HG02623 (cell line): ENCODE data around the gene GALNT9.

Experiments used
- ATAC-seq: cut with Tn5 transposase; IDR thresholded peaks from one replicate; pipeline ENCODE4 v1.9.1; 2021; ENCODE audit warnings: moderate library complexity; ENCODE audit not compliant: unreplicated experiment

Gene GALNT9

DNA sequence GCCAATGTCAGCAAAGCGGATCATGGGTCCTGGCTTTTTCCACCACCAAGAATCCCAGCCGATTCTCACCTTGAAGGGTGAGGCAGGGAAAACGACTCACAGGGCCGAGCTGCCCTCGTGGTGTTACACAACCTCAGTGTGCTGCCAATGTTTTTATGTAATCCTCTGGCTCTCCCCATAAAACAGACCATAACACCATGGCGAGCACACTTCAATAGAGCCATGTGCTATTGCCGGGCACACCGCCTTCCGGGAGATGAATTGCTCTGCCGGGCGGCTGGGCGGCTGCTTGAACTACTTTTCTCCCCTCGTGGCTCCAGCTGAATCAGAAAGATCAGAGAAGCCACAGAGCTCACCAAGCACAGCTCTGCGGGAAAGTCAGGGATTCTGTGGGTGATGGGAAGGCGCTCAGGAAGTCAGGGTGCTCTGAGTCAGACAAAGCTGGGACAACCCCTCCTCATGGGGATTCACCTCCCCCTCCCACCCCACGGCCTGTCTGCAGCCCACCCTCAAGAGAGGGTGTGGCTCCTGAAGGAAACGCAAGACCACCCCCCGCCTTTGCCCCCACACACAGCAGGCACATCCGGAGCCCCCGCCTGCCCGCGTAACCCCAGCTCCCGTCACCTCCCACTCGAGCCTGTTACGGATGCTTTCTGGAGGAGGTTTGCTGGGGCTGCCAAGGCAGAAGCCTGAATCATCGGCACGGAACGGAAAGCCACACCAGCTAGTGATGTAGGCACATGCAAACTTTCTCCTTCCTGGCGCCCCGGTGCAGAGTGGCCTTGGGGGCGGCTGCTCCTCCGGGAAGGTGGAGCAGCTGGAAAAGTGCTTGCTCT, 1.8 kb downstream of the GALNT9 start:
- ATAC-seq = no peak

DNA sequence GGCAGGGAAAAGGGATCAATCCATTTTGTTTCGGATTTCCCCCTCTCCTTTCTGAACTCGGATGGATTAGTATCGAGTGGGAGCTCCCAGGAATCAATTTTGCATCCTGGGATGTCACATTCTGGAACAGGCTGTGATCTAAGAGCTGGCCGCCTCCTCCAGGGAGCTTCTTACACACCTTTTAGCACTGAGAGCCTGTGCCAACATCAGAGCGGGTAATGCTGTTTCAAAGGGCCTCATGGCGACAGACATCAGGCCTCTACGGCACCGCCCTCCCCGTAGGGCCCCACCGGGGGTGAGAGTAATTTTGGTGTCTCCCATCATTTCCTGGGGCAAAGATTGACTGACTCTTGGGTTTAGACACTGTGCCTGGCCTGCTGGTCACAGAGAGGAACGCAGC, 2.7 kb downstream of the GALNT9 start:
- ATAC-seq = no peak

DNA sequence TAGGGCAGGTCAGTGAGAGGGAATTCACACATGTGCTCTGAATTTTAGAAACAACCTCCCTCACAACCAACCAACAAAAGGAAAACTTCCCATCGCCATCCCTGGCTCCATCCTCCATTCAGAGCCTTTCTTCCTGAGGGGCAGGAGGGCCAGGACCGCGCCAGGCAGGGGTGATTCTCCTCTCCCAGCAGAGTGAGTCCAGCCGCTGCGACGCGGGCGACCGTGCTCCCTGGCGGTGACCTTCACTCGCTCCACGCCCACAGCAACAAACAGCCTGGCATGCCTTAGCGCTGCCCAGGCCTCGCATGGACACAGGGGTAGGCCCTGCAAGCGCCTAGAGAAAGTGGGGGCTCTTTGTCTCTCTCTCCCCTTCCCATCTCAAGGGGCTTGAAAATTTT, 3.7 kb downstream of the GALNT9 start:
- ATAC-seq = no peak

DNA sequence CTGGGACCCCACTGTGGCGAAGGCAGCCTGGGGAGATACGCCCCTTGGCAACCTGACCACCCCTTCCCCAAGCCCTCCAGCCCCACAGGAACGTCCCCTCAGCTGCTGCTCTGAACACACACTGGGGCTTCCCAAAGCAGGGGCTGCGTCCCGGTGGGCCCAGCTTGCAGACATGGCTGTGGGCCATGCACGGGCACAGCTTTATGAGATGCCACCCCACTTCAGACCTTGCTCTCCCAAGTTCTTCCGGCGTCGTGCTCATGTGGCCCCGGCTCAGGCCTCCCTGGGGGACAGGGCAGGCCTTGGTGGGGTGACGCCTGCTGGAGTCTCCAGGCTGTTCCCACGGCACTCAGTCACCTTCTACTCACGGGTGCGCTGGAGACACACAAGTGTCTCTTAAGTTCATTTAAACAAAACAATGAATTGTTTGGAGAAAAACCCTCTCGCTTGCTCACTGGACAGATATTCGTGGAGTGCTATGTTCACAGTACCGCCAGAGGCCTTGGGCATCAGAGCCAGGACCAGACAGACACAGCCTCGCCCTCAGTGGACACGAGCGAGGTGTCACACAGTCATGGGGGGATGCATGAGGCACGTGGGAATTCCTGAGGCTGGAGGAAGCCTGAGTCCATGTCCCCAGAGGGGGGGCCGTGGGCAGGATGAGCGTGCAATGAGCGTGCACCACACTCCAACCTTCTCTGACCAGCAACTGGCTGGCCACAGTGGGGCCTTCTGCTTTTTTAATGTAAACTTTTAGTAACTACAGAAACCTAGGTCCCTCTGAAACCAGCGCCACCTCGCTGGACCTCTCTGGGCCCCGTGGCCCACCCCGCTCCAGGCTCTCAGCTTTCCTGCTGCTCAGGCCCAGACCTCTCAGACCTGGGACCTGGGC, 4.3 kb downstream of the GALNT9 start:
- no peak for ATAC-seq

DNA sequence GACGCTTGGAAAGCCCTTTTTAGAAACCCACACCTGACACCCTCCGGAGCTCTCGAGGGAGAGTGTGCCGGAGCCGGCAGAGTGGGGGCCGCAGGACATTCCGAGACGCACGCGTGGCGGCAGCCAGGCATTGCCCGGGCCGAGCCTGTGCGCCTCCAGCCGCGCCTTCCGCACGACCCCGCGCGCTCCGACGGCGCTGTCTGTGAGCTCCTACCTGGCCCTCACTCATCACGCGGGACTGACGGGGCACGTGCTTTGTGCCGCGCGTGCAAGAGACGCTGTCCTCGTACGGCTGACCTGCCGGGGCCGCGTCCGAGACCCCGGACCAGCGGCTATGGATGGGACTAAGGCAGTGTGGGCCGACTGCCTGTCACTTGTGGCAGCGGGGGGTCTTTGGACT, 5.2 kb downstream of the GALNT9 start:
- no peak for ATAC-seq

DNA sequence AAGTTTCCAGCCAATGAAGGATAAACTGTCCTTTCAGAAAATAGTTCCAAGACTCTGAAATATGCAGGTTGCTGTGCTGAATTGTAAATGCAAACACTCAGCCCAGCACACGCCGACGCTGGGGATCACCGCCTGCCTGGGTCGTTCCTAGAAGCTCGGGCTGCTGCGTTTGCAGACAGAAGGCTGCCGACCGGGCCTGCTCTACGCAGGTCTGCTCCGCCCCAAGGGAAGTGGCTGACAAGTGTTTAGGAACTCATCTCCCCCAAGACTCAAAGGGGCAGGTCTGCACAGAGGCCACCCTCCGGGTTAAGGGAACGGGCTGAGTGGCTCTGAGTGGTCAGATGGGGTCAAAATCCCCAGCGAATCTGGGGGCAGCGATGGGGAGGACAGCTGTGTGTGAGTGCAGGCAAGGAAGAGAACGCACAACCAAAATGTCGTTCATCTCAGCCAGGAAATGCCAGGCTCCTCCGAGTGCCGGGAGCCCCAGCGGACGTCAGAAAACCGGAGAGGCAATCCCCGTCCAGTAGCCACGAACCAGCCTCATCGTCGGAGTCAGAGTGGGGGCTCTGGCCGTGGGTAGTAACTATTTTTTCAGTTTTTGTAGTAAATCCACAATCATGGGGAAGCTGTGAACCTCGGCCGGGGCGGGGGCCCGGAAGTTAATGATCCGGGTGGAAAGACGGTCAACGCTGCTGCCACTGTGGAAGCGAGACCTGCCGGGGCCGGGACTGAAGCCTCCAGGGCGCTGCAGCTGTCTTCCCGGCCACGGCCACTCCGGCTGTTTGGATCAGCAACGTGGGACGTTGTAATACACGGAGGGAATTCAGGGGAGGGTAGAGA, 6.0 kb downstream of the GALNT9 start:
- ATAC-seq = no peak

DNA sequence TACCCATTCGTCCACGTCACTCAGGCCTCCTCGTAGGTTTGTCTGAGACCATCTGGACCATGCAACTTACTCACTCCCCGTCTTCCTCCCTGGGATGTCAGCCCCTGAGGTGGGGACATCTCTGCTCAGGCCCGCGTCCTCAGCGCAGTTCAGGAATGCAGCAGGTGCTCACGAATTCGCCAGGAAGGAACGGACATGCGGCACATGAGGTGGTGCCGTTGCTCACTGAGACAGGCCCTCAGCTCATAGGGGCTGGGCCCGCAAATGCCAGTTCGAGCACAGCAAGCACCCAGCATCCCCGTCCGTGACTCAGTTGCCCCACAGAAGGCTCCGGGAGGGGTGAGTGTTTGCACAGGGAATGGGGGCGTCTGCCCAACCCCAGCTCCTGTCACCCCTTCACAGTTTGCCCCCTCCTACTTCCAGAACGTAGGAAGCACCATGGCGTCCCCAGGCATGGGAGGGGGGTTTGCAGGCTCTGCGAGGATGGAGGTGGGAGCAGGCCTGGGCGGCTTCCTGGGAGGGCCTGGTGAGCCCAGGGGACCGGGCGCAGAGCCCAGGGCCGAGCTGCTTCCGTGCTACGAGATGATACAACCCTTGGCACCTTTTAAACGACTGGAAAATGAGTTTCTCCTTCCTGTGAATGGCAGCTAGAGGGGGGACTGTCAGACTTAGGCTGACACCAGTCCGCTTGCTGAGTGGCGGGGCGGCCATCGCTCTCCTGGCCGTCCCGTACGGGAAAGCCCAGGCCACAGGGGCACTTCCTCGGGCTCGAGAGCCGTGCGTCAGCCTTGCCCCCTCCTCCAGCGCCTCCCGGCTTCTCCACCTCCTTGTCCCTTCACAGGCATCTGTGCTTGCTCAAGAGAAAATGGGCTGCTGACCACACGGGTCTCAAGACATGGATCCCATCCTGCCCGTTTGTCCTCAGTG, 6.9 kb downstream of the GALNT9 start:
- no peak for ATAC-seq

DNA sequence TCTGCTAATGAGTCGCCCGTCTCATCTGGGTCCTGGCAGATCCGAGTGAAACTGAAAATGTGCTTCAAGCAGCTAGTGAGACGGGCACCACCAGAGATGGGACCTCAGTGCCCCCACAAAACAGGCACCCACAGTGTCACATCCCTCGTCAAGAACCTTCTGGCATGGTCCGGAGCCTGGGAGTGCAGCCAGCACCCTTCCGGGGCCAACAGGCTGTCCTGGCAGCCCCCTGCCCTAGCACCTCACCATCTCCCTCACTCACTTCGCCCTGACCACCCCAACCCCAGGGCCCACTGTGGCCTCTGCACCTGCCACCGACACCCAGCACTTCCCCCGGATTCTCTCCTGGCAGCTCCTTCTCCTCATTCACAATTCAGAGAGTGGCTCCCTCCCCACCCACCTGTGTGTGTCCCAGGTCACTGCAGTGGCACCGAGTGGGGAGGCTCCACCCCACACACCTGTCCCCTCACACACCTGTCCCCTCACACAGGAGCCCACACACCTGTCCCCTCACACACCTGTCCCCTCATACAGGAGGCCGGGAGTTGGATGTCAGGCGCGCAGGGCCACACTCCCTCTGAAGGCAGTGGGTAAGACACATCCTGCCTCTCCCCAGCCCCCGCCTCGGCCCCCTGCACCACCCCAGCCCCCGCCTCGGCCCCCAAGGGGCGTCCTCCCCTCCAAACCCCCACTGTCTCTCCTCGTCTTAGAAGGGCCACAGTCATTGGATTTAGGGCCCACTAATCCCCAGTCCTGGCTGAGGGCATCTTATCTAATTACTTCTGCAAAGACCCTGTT, 7.9 kb downstream of the GALNT9 start:
- no peak for ATAC-seq

DNA sequence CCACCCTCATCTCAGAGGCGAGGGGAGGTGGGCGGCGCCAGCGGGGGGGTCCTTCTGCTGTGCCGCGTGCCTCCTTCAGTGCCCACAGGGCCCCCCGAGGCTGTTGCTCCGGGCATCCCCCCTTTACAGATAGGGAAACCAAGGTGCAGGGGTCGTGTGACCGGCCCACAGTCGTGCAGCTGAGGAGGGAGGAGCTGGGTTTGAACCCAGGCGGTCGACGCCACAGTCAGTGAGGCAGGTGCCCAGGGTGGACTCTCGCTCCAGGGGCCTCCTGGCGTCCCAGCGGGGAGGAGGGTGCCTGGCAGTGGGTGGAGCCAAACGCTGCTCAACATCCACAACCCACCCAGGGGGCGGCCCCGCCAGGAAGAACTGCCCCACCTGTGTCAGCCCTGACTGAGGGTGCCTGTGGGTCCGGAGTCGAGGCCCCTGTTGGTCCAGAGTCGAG, 8.6 kb downstream of the GALNT9 start:
- no peak for ATAC-seq

DNA sequence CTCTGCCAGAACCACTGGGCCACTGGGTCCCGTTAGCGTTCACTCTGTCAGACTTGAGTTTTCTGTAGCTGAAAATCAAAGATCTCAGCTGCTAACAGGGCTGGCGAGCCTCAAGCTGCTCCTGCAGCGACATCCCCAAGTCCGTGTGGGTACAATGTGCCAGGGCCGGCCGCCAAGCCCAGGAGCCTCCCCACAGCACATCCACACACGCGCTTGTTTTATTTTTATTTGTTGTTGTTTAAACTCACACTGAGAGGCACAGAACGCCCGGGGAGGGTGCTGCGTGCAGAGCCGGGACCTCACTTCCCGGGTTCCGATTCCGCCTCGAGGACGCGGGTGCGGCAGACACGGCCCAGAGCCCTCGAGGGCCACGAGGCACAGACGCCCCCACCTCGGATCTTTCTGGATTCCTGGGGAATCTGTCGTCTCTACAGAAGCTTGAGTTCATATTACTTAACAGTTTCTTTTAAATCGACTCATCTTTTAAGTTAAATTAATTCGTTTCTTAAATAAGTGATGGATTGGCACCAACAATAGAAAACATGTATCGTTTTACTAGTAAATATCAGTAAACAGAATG, 9.3 kb downstream of the GALNT9 start:
- ATAC-seq = no peak

DNA sequence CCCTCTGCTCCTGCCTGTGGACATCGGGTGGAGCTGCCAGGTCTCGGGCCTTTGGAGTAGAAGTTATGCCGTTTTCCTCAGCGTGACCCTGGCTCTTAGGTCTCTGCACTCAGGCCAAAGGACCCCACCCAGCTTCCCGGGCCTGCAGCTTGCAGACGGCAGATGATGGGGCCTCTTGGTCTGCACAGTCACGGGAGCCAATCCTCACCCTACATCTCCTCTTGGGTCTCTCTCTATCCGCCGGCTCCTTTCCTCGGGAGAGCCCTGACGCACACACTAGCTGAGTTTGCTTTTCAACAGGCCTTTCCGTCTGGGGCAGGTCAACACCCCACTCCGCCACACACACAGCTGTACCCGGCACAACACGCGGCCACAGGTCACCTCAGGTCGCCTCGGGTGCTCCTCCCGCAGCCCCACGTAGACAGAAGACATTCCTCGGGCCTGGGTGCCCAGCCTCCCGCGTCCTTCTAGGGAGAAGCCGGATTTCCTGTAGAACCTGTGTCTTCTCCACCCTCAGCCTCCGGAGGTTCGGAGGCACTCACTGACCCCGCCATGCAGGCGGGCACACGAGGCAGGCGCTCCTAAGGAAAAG, 9.9 kb downstream of the GALNT9 start:
- no peak for ATAC-seq

DNA sequence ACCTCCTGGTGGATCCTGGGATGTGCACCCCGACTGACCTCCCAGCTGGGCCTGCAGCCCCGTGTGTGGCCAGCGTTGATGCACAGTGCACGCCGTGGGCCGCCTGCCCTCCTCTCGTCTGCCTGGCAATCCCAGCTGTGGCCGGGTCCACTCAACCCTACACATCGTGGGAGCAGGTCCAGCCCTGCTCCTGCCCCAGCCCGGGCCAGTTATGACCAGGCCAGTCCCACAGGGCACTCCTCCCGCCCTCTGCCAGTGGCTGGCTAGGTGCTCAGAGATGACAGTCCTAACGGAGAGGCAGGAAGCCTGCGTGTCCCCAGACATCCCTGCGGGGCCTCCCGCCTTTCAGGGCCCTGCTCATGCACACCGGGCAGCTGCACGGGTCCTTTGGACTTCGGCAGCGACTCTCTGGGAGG, 10.8 kb downstream of the GALNT9 start:
- ATAC-seq = no peak

DNA sequence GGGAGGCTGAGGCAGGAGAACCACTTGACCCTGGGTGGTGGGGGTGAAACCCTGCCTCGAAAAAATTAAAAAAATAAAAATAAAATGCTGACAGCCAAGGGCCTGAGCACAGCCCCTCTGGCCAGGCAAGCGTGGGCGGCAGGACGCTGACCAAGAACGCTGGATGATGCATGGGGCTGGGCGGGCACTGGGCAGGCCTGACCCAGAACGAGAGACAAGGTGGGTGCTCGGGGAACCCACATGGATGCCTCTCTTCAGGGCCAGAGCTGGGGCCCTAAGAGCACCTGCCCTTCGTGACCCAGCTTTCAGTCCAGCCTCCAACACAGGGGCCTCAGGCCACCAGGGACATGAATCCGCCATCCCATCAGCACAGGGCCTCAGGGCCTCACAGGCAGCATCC, 11.3 kb downstream of the GALNT9 start:
- no peak for ATAC-seq

DNA sequence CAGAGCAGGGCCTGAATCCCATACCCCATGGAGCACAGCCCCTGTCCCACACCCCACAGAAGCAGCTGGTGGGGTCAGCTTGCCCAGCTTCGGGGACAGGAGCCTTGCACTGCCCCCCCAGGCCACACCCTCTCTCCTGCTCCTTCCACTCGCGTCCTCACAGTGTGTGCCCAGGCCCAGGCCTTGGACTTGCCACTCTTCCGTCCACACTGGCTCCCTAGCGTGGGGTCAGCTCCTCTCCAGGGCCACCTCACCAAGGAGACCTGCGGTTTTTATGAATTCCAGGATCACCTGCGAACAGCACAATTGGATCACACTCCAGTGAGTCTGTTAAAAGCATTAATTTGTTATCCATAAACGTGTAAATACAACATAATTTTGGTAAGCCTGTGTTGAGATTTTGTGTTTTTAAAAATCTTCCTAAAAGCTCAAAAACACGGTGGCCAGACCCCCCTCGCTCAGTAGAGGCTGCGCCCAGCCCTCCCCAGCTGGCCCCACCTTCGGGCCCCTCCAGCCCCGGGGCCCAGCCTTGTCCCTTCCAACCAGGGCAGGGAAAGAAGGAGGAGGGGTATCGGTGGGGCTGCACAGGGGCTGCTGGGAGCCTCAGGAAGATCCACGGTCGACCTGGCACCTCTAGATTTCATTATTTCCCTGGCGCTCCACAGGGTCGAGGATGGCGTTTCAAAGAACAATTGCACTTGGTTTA, 12.0 kb downstream of the GALNT9 start:
- ATAC-seq = no peak

DNA sequence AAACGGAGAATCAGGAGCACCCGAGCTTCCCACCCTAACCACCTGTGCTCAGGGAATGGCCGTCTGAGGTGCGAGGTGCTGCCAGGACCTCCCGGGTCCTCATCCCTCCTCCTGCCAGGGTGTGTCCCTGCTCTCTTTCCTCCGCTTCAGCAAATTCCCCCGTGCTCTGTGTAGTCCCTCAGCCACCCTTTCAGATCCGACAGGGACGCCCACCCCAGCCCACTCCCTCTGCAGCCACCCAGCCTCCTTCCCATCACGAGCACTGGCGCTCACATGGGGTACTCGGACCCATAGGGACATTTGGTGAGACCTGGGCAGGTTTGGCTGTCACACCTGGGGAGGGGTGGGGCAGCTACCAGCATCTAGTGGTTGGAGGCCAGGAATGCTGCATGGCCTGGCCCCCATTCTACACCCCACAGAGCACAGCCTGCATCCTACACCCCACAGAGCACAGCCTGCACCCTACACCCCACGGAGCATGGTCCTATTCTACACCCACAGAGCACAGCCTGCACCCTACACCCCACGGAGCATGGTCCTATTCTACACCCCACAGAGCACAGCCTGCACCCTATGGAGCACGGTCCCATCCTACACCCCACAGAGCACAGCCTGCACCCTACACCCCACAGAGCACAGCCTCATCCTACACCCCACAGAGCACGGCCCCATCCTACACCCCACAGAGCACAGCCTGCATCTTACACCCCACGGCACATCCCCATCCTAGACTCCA, 12.7 kb downstream of the GALNT9 start:
- no peak for ATAC-seq

DNA sequence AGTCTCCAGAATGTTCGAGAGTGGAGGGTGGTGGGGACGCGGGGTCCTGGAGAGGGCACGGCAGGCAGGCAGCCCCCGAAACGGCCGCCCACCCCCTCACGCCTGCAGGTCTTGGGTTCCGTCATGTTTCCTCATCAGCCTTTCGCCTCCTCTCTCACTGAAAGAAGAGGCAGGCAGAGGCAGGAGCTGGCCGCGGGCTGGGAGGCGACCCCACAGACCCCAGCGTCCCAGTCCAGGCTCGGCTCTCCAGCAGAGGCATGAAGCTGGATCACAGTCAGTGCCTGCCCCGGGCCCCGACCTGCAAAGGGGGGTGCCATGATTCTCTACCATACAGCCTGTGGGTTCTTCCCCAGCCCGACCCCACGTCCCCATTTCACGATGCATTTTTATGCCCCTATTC, 13.4 kb downstream of the GALNT9 start:
- ATAC-seq = no peak

DNA sequence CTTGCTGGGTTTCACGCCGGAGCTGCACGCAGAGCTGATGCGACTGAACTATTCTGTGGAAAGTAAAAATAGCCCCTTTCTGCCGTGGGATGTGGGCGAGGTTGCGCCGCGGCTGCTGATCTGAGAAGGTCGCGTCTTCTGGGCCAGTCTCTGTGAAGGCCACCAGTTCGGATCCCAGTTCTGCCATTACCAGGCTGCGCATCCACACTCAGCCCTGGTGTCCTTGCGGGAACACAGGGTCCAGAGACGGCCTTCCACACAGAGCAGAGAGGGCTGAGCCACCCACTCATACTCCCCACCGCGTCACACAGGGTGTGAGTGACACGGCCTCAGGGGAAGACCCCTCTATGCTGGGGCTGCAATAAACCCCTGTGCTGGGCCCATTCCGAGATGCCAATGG, 13.9 kb downstream of the GALNT9 start:
- ATAC-seq = no peak
